T-cell (primary cell): ENCODE results near the gene DEF6. TPM values are rescaled to one million over a fixed set of nuclear protein-coding genes. Genes with fewer than 3 reads are reported as not detected.

Experiments used
- ATAC-seq, 4 experiments: fragments of 200-7000 bp in 3 of 4; fragments of 150-1000 bp in 1 of 4; cut with Tn5 transposase; replicated peaks in 1 of 4; 1 replicate in 3 of 4; 2 replicates in 1 of 4; pipeline ENCODE4 v1.10.0; 2021; ENCODE audit warnings: moderate library complexity in 3 of 4, mild to moderate bottlenecking in 2 of 4, moderate number of reproducible peaks in 1 of 4
- CTCF ChIA-PET, 2 donors: fragments of 300-600 bp; sonication (Branson Sonifier 250); formaldehyde crosslinking; loops; one replicate each; lab custom pipeline; 2022; ENCODE audit warnings: antibody characterized with exemption in 2 of 2; lab: Charles Lee
- POLR2A ChIA-PET, 2 donors: fragments of 300-600 bp; sonication (Branson Sonifier 250); formaldehyde crosslinking; loops; one replicate each; lab custom pipeline; 2022; ENCODE audit warnings: antibody characterized with exemption in 2 of 2; lab: Charles Lee
- DNase-seq, 35 experiments: peaks; one replicate each; pipeline versions ENCODE4 v3.0.0 to v3.0.0-alpha.2; 2013 to 2023
- H3K27ac ChIP-seq: one replicate; pipeline ENCODE4 v1.5.1; 2013; ENCODE audit warnings: low read length
- H3K27me3 ChIP-seq, 2 experiments: replicated peaks in 1 of 2; 1 replicate in 1 of 2; 2 replicates in 1 of 2; pipeline versions ENCODE4 v1.6.1 to v1.7.0; 2013; ENCODE audit warnings: low read length in 1 of 2, mixed read lengths in 1 of 2; ENCODE audit not compliant: control insufficient read depth in 2 of 2, insufficient read depth in 2 of 2; ENCODE audit errors: extremely low read depth in 1 of 2
- H3K36me3 ChIP-seq, 2 donors: 1 replicate in 1 of 2; 2 replicates in 1 of 2; pipeline versions ENCODE4 v1.6.1 to v1.7.0; 2013; ENCODE audit warnings: low read length in 1 of 2; ENCODE audit not compliant: control insufficient read depth in 2 of 2, insufficient read depth in 1 of 2; ENCODE audit errors: extremely low read depth in 1 of 2
- H3K4me1 ChIP-seq, 2 experiments: 1 replicate in 1 of 2; 2 replicates in 1 of 2; pipeline versions ENCODE4 v1.6.1 to v1.7.0; 2013; ENCODE audit warnings: low read length in 2 of 2, mixed read lengths in 1 of 2; ENCODE audit not compliant: insufficient read depth in 2 of 2, control insufficient read depth in 1 of 2; ENCODE audit errors: extremely low read depth in 1 of 2
- H3K4me3 ChIP-seq, 2 donors: 1 replicate in 1 of 2; 2 replicates in 1 of 2; pipeline versions ENCODE4 v1.5.1 to v1.7.0; 2013; ENCODE audit warnings: mild to moderate bottlenecking in 2 of 2, low read length in 1 of 2, moderate library complexity in 1 of 2; ENCODE audit not compliant: control insufficient read depth in 1 of 2; ENCODE audit errors: extremely low read depth in 1 of 2
- H3K9me3 ChIP-seq: 2 replicates; pipeline ENCODE4 v1.7.0; 2013
- H3K27ac Mint-ChIP-seq, 2 donors: one replicate each; pipeline ENCODE4 v1.8.0; 2020 to 2021; ENCODE audit warnings: mild to moderate bottlenecking in 2 of 2, mixed read lengths in 2 of 2
- H3K27me3 Mint-ChIP-seq, 2 donors: one replicate each; pipeline ENCODE4 v1.8.0; 2021 to 2022; ENCODE audit warnings: mixed read lengths in 2 of 2
- H3K36me3 Mint-ChIP-seq: one replicate; pipeline ENCODE4 v1.8.0; 2021; ENCODE audit warnings: mixed read lengths
- H3K4me1 Mint-ChIP-seq, 3 donors: one replicate each; pipeline ENCODE4 v1.8.0; 2020 to 2022; ENCODE audit warnings: mixed read lengths in 3 of 3, mild to moderate bottlenecking in 1 of 3
- H3K4me3 Mint-ChIP-seq, 3 donors: one replicate each; pipeline ENCODE4 v1.8.0; 2020 to 2022; ENCODE audit warnings: mild to moderate bottlenecking in 3 of 3, mixed read lengths in 3 of 3, moderate library complexity in 3 of 3
- H3K9me3 Mint-ChIP-seq, 3 donors: one replicate each; pipeline ENCODE4 v1.8.0; 2020 to 2022; ENCODE audit warnings: mixed read lengths in 3 of 3
- WGBS: methylation state at CpG from one replicate; pipeline ENCODE4 v1.1.5; 2013; ENCODE audit warnings: missing lambda C conversion rate; ENCODE audit not compliant: insufficient coverage; 5-methylcytosine and 5-hydroxymethylcytosine counted together
- total RNA-seq, 35 experiments: library from RNA in 6 of 35; stranded (reverse) in 6 of 35; fragments of 120-200 nt in 1 of 35; gene quantifications; one replicate each; pipeline versions ENCODE4 v1.2.1 to v1.2.4 and lab custom pipeline; 2013 to 2026

DEF6 gene
- total RNA-seq, 5 donors from 2014 or later (not counting 1 experiment from before 2014, with no cell fraction given), result 221 to 311 (median 298) TPM

DNA sequence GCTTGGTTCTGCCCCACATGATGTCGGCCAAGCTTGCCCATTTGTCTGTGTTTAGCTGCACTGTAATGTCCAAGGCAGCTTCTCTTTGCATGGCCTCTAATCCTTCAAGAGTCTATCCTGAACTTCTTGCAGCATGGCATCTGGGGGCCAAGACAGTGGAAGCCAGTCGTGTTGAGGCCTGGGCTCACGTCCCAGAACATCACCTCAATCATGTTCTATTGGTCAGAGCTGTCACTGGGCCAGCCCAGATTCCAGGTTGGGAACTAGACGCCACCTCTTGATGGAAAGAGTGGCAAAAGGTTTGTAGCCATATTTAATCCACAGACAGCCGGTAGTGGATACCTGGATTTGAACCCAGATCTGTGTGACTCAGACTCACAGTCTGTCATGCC, 70.0 kb downstream of the DEF6 start:
- no peaks in the 10 kb centered on the region for H3K9me3 ChIP-seq
- Mint-ChIP-seq H3K4me3 (no peak overlapping the region), H3K9me3 (no peaks in the 10 kb centered on the region), H3K36me3 (peaks cover 12% of the 10 kb centered on the region), H3K27ac (peak overlapping the region; percentile 80 to 89), H3K4me1 (peaks cover 69 to 82% (median 74%) of the 10 kb centered on the region in 3 donors), H3K27me3 (no peaks in the 10 kb centered on the region)
- 100% methylated on average over 4 of the region's 5 CpGs for WGBS
- ATAC-seq (no peak), DNase-seq (no peak)
- POLR2A ChIA-PET, result no interaction called here
- CTCF ChIA-PET, result interaction anchor here in 1 of 2 donors (0.6 kb wide), 1 partner anchor 22 kb away, joined by 3 read pairs; no protein-coding TSS in a partner anchor
- H3K4me3 ChIP-seq, result no peak overlapping the region
- peak overlapping the region; percentile 27 for H3K27ac ChIP-seq
- no peaks in the 10 kb centered on the region for H3K27me3 ChIP-seq
- peaks cover 26 to 47% of the 10 kb centered on the region in 2 experiments for H3K4me1 ChIP-seq
- peaks cover 2 to 3% of the 10 kb centered on the region in 2 donors for H3K36me3 ChIP-seq

GRCh38 chr6:35368038-35368887, 70.6 kb downstream of the DEF6 start:
- Histone ChIP-seq H3K4me1 (peaks cover 26 to 41% of the 10 kb centered on the region in 2 experiments), H3K9me3 (no peaks in the 10 kb centered on the region), H3K4me3 (no peak overlapping the region), H3K27me3 (no peaks in the 10 kb centered on the region), H3K27ac (peak overlapping the region; percentile 27), H3K36me3 (peaks cover 0 to 2% of the 10 kb centered on the region in 2 donors)
- ATAC-seq (peak; percentile 42 to 62 (median 59)), DNase-seq (peak in 1 of 35 experiments; percentile 30)
- 100% methylated on average over 1 of the region's 2 CpGs for WGBS
- Mint-ChIP-seq H3K27ac (peak overlapping the region; percentile 80 to 89), H3K36me3 (peaks cover 12% of the 10 kb centered on the region), H3K27me3 (no peaks in the 10 kb centered on the region), H3K9me3 (no peaks in the 10 kb centered on the region), H3K4me1 (peaks cover 66 to 75% (median 73%) of the 10 kb centered on the region in 3 donors), H3K4me3 (peak overlapping the region in 2 of 3 donors; percentile 9 to 79)
- ChIA-PET POLR2A (no interaction called here), CTCF (interaction anchor here in 1 of 2 donors (0.6 to 1.3 kb wide), 2 partner anchors 19 to 23 kb away, joined by 3 read pairs; no protein-coding TSS in a partner anchor)

- no peaks in the 10 kb centered on the region for H3K27me3 ChIP-seq
- H3K9me3 ChIP-seq, result no peaks in the 10 kb centered on the region
- peak overlapping the region; percentile 25 to 79 (median 48) for H3K4me3 Mint-ChIP-seq
- peak overlapping the region; percentile 40 for H3K27ac ChIP-seq
- ChIA-PET POLR2A (no interaction called here), CTCF (no interaction called here)
- H3K36me3 ChIP-seq, result peaks cover 2 to 5% of the 10 kb centered on the region in 2 donors
- peak in 12 of 35 experiments; percentile 5 to 44 (median 16) for DNase-seq
- H3K4me1 Mint-ChIP-seq, result peaks cover 57 to 72% (median 66%) of the 10 kb centered on the region in 3 donors
- H3K4me1 ChIP-seq, result peaks cover 26 to 41% of the 10 kb centered on the region in 2 experiments
- no peaks in the 10 kb centered on the region for H3K27me3 Mint-ChIP-seq
- H3K9me3 Mint-ChIP-seq, result no peaks in the 10 kb centered on the region
- H3K4me3 ChIP-seq, result peak overlapping the region; percentile 4 to 5
- ATAC-seq, result peak; percentile 57 to 74 (median 62)
- peak overlapping the region; percentile 86 to 89 for H3K27ac Mint-ChIP-seq
- WGBS, result 20% methylated on average over 8 of the region's 8 CpGs
- peaks cover 14% of the 10 kb centered on the region for H3K36me3 Mint-ChIP-seq
Measured at GRCh38 chr6:35370124-35370741, 72.6 kb downstream of the DEF6 start.

GRCh38 chr6:35370785-35371493, 73.3 kb downstream of the DEF6 start:
- H3K4me1 ChIP-seq, result peaks cover 26 to 41% of the 10 kb centered on the region in 2 experiments
- peaks cover 51 to 67% (median 62%) of the 10 kb centered on the region in 3 donors for H3K4me1 Mint-ChIP-seq

More at GRCh38 chr6:35370785-35371493, 73.3 kb downstream of the DEF6 start:
- ChIA-PET CTCF (no interaction called here), POLR2A (interaction anchor here in 1 of 2 donors (0.6 kb wide), 1 partner anchor 59 kb away, joined by 11 read pairs; no protein-coding TSS in a partner anchor)
- peak overlapping the region; percentile 40 for H3K27ac ChIP-seq
- Mint-ChIP-seq H3K9me3 (no peaks in the 10 kb centered on the region), H3K27ac (peak overlapping the region; percentile 86 to 89), H3K27me3 (no peaks in the 10 kb centered on the region), H3K4me3 (peak overlapping the region in 2 of 3 donors; percentile 26 to 79), H3K36me3 (peaks cover 14% of the 10 kb centered on the region)
- ATAC-seq (no peak), DNase-seq (peak in 1 of 35 experiments; percentile 11)
- peak overlapping the region in 1 of 2 donors; percentile 5 for H3K4me3 ChIP-seq
- peaks cover 2 to 5% of the 10 kb centered on the region in 2 donors for H3K36me3 ChIP-seq
- no peaks in the 10 kb centered on the region for H3K27me3 ChIP-seq
- no peaks in the 10 kb centered on the region for H3K9me3 ChIP-seq
- WGBS, result 86% methylated on average over 6 of the region's 9 CpGs

Other genes starting within 250 kb of the DEF6 start
- gene TCP11, start 156.5 kb upstream of the DEF6 start, total RNA-seq, result not detected
- gene SCUBE3, start 83.9 kb upstream of the DEF6 start, total RNA-seq, result under 1 TPM in 4 of 5 donors, not detected in 1; 0.03 to 0.14 (median 0.08) TPM
- gene ZNF76, start 38.1 kb upstream of the DEF6 start, total RNA-seq, result 10 to 100 TPM; 72.7 to 91.3 (median 84.8) TPM
- 10 to 100 TPM; 36.8 to 41.3 (median 37.9) TPM for gene PPARD, start 44.7 kb downstream of the DEF6 start, total RNA-seq
- gene FANCE, start 154.5 kb downstream of the DEF6 start, total RNA-seq, result 10 to 100 TPM in 3 of 5 donors, 1 to 10 TPM in 2; 5.6 to 12.8 (median 11.7) TPM
- gene RPL10A, start 170.6 kb downstream of the DEF6 start, total RNA-seq, result 1,000 to 10,000 TPM; 1,890 to 2,203 (median 2,081) TPM
- gene TEAD3, start 199.3 kb downstream of the DEF6 start, total RNA-seq, result under 1 TPM in 3 of 5 donors, not detected in 2; 0.26 to 0.53 (median 0.41) TPM
- not detected for gene TULP1, start 215.1 kb downstream of the DEF6 start, total RNA-seq